ENCODE results near the gene SPG21. TPM values are rescaled to one million over a fixed set of nuclear protein-coding genes. Genes with fewer than 3 reads are reported as not detected.
A peak's percentile ranks its signal among the peaks of the same experiment; 100 is the strongest.

Gene SPG21
- total RNA-seq, 1 experiment from 2014 or later = 66.6 TPM

GRCh38 chr15:65028921-65029735, 39.4 kb upstream of the SPG21 start, which contains the start of gene MTFMT:
MTFMT (minus strand) TSS chr15:65029639; CDS start chr15:65029613, 26 bp downstream.
- H4K20me1 ChIP-seq (ENCODE audit: control insufficient read depth, insufficient read depth, insufficient read length) = no peaks in the 10 kb centered on the region
- H4K5ac ChIP-seq (ENCODE audit: insufficient read length, low read depth, low read length) = no peak within 1 kb of the TSS
- no peaks in the 10 kb centered on the region; the same call in 1 of the 2 replicates for H3K4me1 ChIP-seq (ENCODE audit: insufficient read depth, low read length)
- no peak within 1 kb of the TSS for H2AFZ ChIP-seq (ENCODE audit: low read length)
- no peaks in the 10 kb centered on the region for H3K9me3 ChIP-seq (ENCODE audit: control insufficient read depth, low read depth, low read length)
- no peak within 1 kb of the TSS for H2AK5ac ChIP-seq (ENCODE audit: insufficient read length, low read length)
- TF ChIP-seq CTCF (conservative IDR thresholded peaks at IDR 0.05) = no peak
- H4K91ac ChIP-seq (ENCODE audit: insufficient read length, low read depth, low read length) = no peak within 1 kb of the TSS
- H2BK20ac ChIP-seq (ENCODE audit: low read depth, low read length, poor library complexity, severe bottlenecking) = no peak within 1 kb of the TSS
- no peak within 1 kb of the TSS for H3T11ph ChIP-seq (ENCODE audit: low read length)
- no peaks in the 10 kb centered on the region for H3K79me2 ChIP-seq (ENCODE audit: insufficient read depth, low read length)
- Mint-ChIP-seq H3K27me3 (ENCODE audit: low read depth) (peaks cover 8% of the 10 kb centered on the region; the same call in 1 of the 2 replicates), H3K9me3 (no peaks in the 10 kb centered on the region), H3K36me3 (ENCODE audit: insufficient read depth in 1 of 3, low read depth in 3 of 3) (peaks cover 2 to 22% (median 22%) of the 10 kb centered on the region in 3 experiments; a peak in 5 of 7 replicates), H3K4me1 (peaks cover 17% of the 10 kb centered on the region in 2 experiments), H3K27ac (peak within 1 kb of the TSS in 1 of 3 experiments; percentile 34; a peak in 1 of 7 replicates), H3K4me3 (peak within 1 kb of the TSS; percentile 71 to 83)
- H3K4me2 ChIP-seq (ENCODE audit: insufficient read depth, insufficient read length, low read length) = peak within 1 kb of the TSS; percentile 83
- no peak within 1 kb of the TSS for H2BK5ac ChIP-seq (ENCODE audit: insufficient read length, low read length)
- H3K56ac ChIP-seq (ENCODE audit: insufficient read length, low read depth, low read length) = no peak within 1 kb of the TSS
- no CpG with 5 or more reads among the region's 73 CpGs for WGBS (ENCODE audit: extremely low coverage, insufficient read length, low lambda C conversion rate)
- H4K8ac ChIP-seq (replicated peaks; ENCODE audit: insufficient read length, low read depth, low read length) = no peak within 1 kb of the TSS
- no peak within 1 kb of the TSS for H2BK15ac ChIP-seq (ENCODE audit: low read depth, low read length)
- H3K27me3 ChIP-seq (ENCODE audit: insufficient read depth, low read length) = no peaks in the 10 kb centered on the region
- no peaks in the 10 kb centered on the region for H3K79me1 ChIP-seq (ENCODE audit: insufficient read depth, low read depth, low read length, poor library complexity, severe bottlenecking)
- no peak within 1 kb of the TSS for H3K23ac ChIP-seq (ENCODE audit: insufficient read length, low read depth, low read length)
- peak within 1 kb of the TSS; percentile 61 for H3K9ac ChIP-seq (ENCODE audit: extremely low read depth, insufficient read length, low read length)
- peak; percentile 89 for DNase-seq
- no peak within 1 kb of the TSS for H3K4ac ChIP-seq (ENCODE audit: low read depth, low read length)
- H3K14ac ChIP-seq (ENCODE audit: insufficient read depth, low read length) = peak within 1 kb of the TSS; percentile 18; the same call in 1 of the 2 replicates
- H2BK12ac ChIP-seq (ENCODE audit: insufficient read length, low read depth, low read length) = no peak within 1 kb of the TSS
- no peaks in the 10 kb centered on the region for H3K23me2 ChIP-seq (ENCODE audit: insufficient read length, low read depth, low read length, poor library complexity, severe bottlenecking)
- H3K27ac ChIP-seq (ENCODE audit: insufficient read length, low read depth, low read length) = no peak within 1 kb of the TSS
- peak within 1 kb of the TSS; percentile 56 for H3K18ac ChIP-seq (ENCODE audit: insufficient read length, low read depth, low read length)
- H2BK120ac ChIP-seq (ENCODE audit: low read depth, low read length, poor library complexity, severe bottlenecking) = no peak within 1 kb of the TSS
